Non-pigmented ciliary epithelial cell (primary cell): ENCODE results near the gene SSR4.

Source experiments
- DNase-seq: peaks from one replicate; pipeline ENCODE4 v3.0.0-alpha.2; 2010; ENCODE audit warnings: low read depth

Gene SSR4

DNA sequence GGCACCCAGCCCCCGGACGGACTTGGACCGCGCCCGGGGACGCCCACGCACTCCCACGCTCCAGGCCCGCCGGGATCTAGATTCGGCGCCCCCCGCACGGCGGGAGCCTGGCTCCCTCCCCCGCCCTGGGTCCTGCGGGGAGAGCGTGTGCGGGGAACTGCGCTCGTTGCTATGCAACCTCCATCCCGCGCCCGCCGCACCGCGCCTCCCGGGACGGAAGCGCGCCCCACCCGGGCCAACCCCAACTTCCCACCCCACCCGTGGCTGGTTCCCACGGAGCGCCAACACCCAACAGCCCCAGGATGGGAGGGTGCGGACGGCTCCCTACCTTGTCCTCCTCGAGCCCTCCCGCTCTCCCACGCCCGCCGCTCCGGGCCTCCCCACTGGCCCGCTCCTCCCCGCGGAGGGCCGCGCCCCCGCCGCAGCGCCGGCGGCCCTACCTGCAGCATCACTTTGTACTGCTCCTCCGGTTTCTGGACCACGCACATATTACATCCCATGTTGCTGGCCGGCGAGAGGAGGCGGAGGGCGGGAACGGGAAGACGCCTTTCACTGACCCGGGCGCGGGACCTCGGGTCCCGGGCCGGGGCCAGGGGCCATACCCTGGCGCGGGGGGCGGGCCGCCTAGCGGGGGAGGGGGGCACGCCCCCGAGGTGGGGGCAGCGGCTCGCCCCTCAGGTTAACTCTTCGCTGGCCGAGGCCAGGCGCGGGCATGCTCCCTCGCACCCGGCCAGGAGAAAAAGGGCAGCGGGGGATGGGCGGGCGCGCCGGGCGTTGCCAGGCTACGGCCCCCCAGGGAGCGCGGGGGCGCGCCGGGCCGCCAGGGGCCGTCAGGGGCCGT is 35.6 kb downstream of the SSR4 start, which contains the start of gene PDZD4:
TSS of gene PDZD4 (minus strand) at position 746 of the 841 bp plus-strand sequence. CDS start at position 500, 246 bp downstream.
- no peak for DNase-seq

DNA sequence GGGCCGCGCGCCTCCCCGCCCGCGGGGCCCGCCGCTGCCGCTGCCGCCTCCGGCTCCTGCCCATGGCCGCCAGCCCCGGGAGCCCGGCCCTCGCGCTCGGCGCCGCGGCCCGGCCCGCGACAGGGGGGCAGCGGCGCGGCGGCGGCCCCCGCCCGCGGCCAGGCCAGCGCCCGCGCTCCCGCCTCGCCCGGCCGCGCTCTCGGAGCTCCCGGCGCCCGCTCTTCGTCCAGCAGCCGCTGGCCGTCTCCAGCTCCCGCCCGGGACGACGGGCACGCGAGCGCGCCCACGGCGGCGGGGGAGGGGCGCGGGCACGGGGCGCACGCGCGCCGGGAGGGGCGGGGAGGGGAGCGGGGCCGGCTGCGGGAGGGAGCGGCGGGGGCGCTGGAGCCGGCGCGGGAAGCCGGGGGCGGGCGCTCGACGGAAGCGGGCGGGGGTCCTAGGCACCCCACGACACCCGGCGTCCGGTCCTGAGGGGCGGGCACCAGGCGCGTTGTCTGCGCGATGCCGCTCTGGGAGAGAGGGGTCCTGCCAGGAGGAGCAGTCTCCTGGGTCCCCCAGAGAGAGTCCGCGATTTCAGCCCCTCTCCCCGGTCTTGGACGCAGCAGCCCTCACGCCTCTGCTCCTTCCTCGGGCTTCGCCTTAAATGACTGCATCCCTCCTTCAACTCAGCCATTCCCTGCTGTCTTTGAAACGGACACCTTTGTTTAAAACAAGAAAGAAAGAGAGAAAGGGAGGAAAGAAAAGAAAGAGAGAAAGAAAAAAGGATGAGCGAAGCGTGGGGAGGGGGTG is 36.4 kb downstream of the SSR4 start:
- no peak for DNase-seq

DNA sequence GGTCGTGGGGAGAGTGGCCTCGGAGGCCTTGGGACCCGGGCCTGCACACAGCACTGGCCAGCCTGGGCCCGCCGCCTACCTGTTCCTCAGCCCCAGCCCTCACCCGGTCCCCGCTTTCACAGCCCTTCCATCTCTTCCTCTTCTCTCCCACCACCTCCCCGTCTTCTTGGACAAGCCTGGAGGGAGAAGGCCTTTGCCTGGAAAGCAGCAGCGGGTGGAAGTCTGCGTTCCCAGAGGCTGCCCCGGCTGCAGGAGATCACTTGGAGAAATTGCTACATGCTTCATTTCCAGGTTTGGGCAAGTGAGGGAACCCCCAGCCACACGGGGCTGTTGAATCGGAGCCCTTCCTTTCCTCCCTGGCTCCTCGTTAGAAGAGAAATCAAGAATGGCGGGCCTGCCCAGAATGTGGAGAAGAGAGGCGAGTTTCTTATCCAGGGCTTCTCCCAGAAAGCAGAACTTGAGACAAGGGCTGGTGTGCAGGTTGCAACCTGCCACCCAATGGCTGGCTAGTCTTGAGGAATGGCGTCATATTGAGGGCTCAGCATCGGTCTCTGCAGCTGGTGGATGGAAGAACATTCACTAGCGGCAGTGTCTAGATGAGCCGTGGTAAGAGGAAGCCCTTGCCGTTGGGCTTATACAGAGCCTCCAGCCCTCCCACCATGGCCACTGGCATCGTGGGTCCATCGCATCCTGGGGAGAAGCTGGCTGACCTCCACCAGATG is 37.1 kb downstream of the SSR4 start:
- DNase-seq = no peak

DNA sequence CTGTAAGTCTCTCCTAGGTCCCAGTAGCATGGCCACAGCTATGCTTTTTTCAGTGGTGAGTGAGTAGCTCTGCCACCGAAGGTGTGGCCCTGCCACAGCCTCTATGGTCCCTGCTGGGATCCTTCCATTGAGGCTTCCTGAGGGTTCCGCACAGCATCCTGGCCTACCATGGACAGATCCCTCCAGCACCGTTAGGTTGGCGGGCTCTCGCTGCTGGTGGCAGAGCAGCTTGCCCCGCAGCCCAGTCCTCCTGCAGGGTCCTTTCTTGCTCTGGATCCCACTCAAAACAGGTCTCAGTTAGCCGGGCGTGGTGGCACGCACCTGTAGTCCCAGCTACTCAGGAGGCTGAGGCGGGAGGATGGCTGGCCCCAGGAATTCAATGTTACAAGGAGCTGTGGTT is 38.3 kb downstream of the SSR4 start:
- no peak for DNase-seq

DNA sequence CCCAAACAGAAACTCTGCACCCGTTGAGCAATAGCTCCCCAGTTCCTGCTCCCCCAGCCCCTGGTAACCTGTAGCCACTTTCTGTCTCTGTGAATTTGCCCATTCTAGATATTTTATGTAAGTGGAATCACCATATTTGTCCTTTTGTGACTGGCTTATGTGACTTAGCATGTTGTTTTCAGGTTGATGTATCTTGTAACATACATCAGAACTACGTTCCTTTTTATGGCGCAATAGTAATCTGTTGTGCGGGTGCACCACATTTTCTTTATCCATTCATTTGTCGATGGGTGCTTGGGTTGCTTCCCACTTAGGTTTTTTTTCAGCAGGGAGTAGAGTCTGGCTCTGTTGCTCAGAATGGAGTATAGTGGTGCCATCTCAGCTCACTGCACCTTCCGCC is 42.5 kb downstream of the SSR4 start:
- no peak for DNase-seq

DNA sequence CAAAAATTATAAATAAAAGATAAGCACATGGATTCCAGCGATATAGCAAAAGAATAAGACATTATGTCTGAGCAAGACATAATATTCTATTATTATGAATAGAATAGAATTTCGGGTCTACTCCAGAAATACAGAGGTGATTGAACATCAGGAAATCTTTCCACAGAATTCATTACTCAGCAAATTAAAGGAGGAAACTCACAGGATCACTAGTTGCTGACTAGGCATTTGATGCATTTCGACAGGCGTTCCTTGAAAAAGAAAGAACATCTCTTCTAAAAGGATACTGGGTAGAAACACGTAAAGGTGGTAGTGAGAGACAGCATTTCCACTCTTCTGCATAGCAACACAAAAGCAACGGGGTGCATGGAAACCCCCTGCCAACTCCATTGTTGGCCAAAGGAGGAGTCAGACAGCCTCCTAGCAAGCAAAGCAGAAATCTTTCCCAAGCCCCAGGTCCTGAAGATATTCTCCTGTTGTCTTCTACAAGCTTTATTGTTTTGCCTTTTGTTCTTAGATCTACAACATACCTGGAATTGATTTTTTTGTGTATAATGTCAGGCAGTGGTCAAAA is 50.1 kb downstream of the SSR4 start:
- DNase-seq = no peak

DNA sequence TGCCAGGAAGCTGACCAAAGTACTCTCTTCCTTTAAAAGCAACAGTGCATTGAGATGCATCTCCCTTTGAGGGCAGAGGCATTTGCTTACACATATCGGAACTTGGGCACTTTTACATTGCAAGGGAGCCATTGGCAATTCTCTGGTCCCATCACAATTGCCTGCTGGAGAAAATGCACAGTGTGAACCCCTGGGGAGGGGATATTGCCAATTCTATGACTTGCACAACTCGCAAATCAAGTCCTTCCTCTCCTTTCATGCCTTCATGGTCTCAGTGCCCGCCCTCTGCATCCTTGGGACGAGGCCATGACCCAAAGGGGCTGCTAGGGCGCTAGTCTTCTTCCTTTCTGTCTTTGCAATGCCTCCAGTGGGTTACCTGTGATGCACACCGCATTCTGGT is 50.7 kb downstream of the SSR4 start:
- DNase-seq = no peak

DNA sequence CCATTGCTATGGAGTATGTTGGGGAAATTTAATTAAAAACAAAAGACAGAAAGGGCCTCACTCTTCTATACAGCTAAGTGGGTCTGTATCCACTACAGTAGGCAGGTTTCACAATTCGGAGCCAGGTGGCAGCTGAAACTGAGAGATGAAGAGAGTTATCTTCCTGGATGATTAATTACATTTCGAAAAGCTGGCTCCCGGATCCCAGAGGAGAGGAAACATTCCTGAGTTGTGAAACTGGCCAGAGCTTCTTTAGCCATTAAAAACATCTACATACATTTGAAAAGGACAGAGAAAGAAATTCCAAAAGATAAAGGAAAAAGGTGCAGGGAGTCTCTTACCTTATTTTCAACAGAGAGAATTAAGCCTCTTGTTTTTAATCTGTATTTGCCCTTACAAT is 51.4 kb downstream of the SSR4 start:
- DNase-seq = no peak
